ENCODE measurements around the gene SRCIN1. TPM values are rescaled to one million over a fixed set of nuclear protein-coding genes. Genes with fewer than 3 reads are reported as not detected.
A peak's percentile ranks its signal among the peaks of the same experiment; 100 is the strongest.

SRCIN1 gene
- total RNA-seq, 1 experiment from 2014 or later = 2.6 TPM

- Histone ChIP-seq H3K4me3 (ENCODE audit: low read length) (no peak overlapping the region), H3K9me2 (replicated peaks; ENCODE audit: low read length) (no peaks in the 10 kb centered on the region), H3K27ac (ENCODE audit: low read length) (no peak overlapping the region), H3K9ac (ENCODE audit: low read length) (no peak overlapping the region), H3K4me2 (ENCODE audit: low read length) (no peak overlapping the region), H3K27me3 (ENCODE audit: low read length) (no peaks in the 10 kb centered on the region), H3F3A (ENCODE audit: low read length, unreplicated experiment) (no peaks in the 10 kb centered on the region), H2AFZ (ENCODE audit: low read length) (no peak overlapping the region), H4K20me1 (ENCODE audit: low read length) (no peaks in the 10 kb centered on the region), H3K79me2 (ENCODE audit: low read length) (no peaks in the 10 kb centered on the region), H3K4me1 (ENCODE audit: insufficient read depth, low read length) (peaks cover 6% of the 10 kb centered on the region), H3K9me3 (ENCODE audit: low read length) (no peaks in the 10 kb centered on the region), H3K36me3 (ENCODE audit: low read depth, low read length) (no peaks in the 10 kb centered on the region)
- ChIA-PET CTCF (no interaction called here), POLR2A (ENCODE audit: unreplicated experiment) (no interaction called here)
- TF ChIP-seq CTCF (conservative IDR thresholded peaks at IDR 0.05; ENCODE audit: low read depth, low read length) = no peak
- no peak for TF ChIP-seq EZH2phosphoT487 (IDR thresholded peaks at IDR 0.05; ENCODE audit: borderline replicate concordance, low read length)
- no peak for TF ChIP-seq EZH2 (IDR thresholded peaks at IDR 0.05; ENCODE audit: low read length, unreplicated experiment)
- intact Hi-C loops (cut with micrococcal nuclease) = no loop called here
- no peak for ATAC-seq
- DNase-seq = no peak
- BruUV-seq (replicated peaks) = no TSS peak
Measured at GRCh38 chr17:38611872-38612376, 6.2 kb upstream of the SRCIN1 start.

DNA sequence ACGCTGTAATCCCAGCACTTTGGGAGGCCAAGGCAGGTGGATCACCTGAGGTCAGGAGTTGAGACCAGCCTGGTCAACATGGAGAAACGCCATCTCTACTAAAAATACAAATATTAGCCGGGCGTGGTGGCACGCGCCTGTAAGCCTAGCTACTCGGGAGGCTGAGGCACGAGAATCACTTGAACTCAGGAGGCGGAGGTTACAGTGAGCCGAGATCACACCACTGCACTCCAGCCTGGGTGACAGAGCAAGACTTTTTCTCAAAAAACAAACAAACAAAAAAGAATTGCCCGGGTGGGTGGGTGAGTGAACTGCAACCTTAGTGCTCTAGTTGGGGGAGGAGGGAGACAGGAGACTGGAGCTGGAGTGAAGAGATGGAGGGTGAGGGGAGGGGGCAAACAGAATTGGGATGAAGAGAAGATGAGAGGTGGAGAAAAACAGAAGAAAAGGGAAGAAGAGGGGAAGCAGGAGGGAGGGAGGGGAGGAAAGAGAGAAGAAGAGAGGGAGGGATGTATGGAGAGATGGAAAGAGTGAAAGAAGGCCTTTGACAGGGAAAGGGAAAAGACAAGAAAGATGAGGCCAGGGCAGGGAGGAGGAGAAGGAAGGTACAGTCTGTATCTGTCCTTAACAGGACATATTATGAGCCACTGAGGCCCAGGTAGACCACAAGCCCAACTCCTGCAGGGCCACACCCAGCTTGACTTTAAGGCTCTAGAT is 5.5 kb upstream of the SRCIN1 start:
- intact Hi-C loops (cut with micrococcal nuclease) = no loop called here
- no peak for TF ChIP-seq EZH2 (IDR thresholded peaks at IDR 0.05; ENCODE audit: low read length, unreplicated experiment)
- TF ChIP-seq EZH2phosphoT487 (IDR thresholded peaks at IDR 0.05; ENCODE audit: borderline replicate concordance, low read length) = no peak
- TF ChIP-seq CTCF (conservative IDR thresholded peaks at IDR 0.05; ENCODE audit: low read depth, low read length) = no peak
- Histone ChIP-seq H3K36me3 (ENCODE audit: low read depth, low read length) (no peaks in the 10 kb centered on the region), H3K4me1 (ENCODE audit: insufficient read depth, low read length) (peaks cover 10% of the 10 kb centered on the region), H3K27ac (ENCODE audit: low read length) (no peak overlapping the region), H4K20me1 (ENCODE audit: low read length) (no peaks in the 10 kb centered on the region), H3K9ac (ENCODE audit: low read length) (no peak overlapping the region), H3K79me2 (ENCODE audit: low read length) (no peaks in the 10 kb centered on the region), H3K9me2 (replicated peaks; ENCODE audit: low read length) (no peaks in the 10 kb centered on the region), H3K27me3 (ENCODE audit: low read length) (no peaks in the 10 kb centered on the region), H3K4me3 (ENCODE audit: low read length) (no peak overlapping the region), H3F3A (ENCODE audit: low read length, unreplicated experiment) (no peaks in the 10 kb centered on the region), H3K9me3 (ENCODE audit: low read length) (no peaks in the 10 kb centered on the region), H3K4me2 (ENCODE audit: low read length) (no peak overlapping the region), H2AFZ (ENCODE audit: low read length) (no peak overlapping the region)
- CTCF ChIA-PET = no interaction called here
- BruUV-seq (replicated peaks) = no TSS peak
- POLR2A ChIA-PET (ENCODE audit: unreplicated experiment) = no interaction called here
- no peak for ATAC-seq
- DNase-seq = no peak

- H3K27me3 ChIP-seq (ENCODE audit: low read length) = no peaks in the 10 kb centered on the region
- CTCF ChIA-PET = no interaction called here
Measured at GRCh38 chr17:38609280-38610031, 3.7 kb upstream of the SRCIN1 start.

More at GRCh38 chr17:38609280-38610031, 3.7 kb upstream of the SRCIN1 start:
- Histone ChIP-seq H3K4me1 (ENCODE audit: insufficient read depth, low read length) (peaks cover 10% of the 10 kb centered on the region), H3K36me3 (ENCODE audit: low read depth, low read length) (no peaks in the 10 kb centered on the region), H3F3A (ENCODE audit: low read length, unreplicated experiment) (no peaks in the 10 kb centered on the region), H3K4me2 (ENCODE audit: low read length) (no peak overlapping the region), H3K9ac (ENCODE audit: low read length) (no peak overlapping the region), H4K20me1 (ENCODE audit: low read length) (no peaks in the 10 kb centered on the region), H3K9me2 (replicated peaks; ENCODE audit: low read length) (no peaks in the 10 kb centered on the region), H3K27ac (ENCODE audit: low read length) (no peak overlapping the region), H3K9me3 (ENCODE audit: low read length) (no peaks in the 10 kb centered on the region), H3K4me3 (ENCODE audit: low read length) (no peak overlapping the region), H3K79me2 (ENCODE audit: low read length) (no peaks in the 10 kb centered on the region), H2AFZ (ENCODE audit: low read length) (no peak overlapping the region)
- intact Hi-C loops (cut with micrococcal nuclease) = no loop called here
- DNase-seq (no peak), ATAC-seq (no peak)
- 0 out of 2 replicates have a peak, but pooled peaks have one; percentile 26 for TF ChIP-seq CTCF (conservative IDR thresholded peaks at IDR 0.05; ENCODE audit: low read depth, low read length)
- TF ChIP-seq EZH2phosphoT487 (IDR thresholded peaks at IDR 0.05; ENCODE audit: borderline replicate concordance, low read length) = no peak
- POLR2A ChIA-PET (ENCODE audit: unreplicated experiment) = no interaction called here
- BruUV-seq (replicated peaks) = no TSS peak

Measured in PC-3 (cell line).